Measurements from ENCODE around the gene TRAPPC5. TPM values are rescaled to one million over a fixed set of nuclear protein-coding genes. Genes with fewer than 3 reads are reported as not detected.

Gene TRAPPC5
- total RNA-seq, 1 experiment from 2014 or later, result 124 TPM

DNA sequence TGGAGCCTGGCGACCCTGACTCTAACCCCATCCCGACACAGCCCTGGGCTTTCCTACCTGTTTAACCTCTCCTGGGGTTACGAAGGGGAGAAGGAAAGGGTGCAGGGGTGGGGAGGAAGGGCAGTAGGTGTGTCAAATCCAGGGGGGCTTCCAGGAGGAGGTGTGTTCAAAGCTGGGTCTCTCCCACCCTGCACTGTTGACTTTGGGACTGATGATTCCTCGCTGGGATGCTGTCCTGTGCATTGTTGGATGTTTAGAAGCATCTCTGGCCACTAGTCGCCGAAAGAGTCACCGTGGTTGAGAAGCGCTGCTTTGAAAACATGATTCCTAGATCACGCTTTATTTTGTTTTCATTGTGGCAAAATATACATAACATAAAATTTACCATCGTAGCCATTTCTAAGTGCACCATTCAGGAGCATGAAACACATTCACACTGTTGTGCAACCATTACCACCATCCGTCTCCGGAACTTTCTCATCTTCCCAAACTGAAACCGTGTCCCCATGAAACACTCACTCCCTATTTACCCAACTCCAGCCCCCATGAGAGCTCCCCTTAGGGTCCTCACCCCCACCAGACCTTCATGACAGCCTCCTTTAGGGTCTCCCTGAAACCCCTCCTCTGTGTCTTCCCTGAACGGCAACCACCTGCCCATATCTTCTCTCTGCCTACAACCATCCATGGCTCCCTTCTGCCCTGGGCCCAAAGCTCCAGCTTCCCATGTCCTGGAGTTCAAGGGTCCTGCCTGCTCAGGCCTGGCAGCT lies 25.7 kb downstream of the TRAPPC5 start:
- TF ChIP-seq PRRX2 (CRISPR knock-in tag; IDR thresholded peaks at IDR 0.05) (no peak), NFE2L1 (CRISPR knock-in tag; IDR thresholded peaks at IDR 0.05) (no peak), NFYB (CRISPR knock-in tag; conservative IDR thresholded peaks at IDR 0.05; ENCODE audit: low read depth) (no peak), ATF6 (CRISPR knock-in tag; IDR thresholded peaks at IDR 0.05) (no peak)
- TF ChIP-seq, protein P1, sequence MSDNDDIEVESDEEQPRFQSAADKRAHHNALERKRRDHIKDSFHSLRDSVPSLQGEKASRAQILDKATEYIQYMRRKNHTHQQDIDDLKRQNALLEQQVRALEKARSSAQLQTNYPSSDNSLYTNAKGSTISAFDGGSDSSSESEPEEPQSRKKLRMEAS (CRISPR knock-in tag; IDR thresholded peaks at IDR 0.05), result no peak
- POLR2A ChIA-PET, result no interaction called here
- Mint-ChIP-seq H3K4me1 (no peaks in the 10 kb centered on the region), H3K4me3 (no peak overlapping the region), H3K27ac (no peak overlapping the region; the same call in 1 of the 2 replicates), H3K27me3 (ENCODE audit: low read depth) (no peaks in the 10 kb centered on the region; the same call in 1 of the 2 replicates), H3K36me3 (no peaks in the 10 kb centered on the region), H3K9me3 (no peaks in the 10 kb centered on the region)
- ATAC-seq, result no peak
- CTCF ChIA-PET, result interaction anchor here (0.7 kb wide), 1 partner anchor 138 kb away, joined by 3 read pairs; no protein-coding TSS in a partner anchor
- no peak for DNase-seq (ENCODE audit: low spot score)

- H3K27ac Mint-ChIP-seq, result no peak overlapping the region; the same call in 1 of the 2 replicates
- no peaks in the 10 kb centered on the region; the same call in 1 of the 2 replicates for H3K27me3 Mint-ChIP-seq (ENCODE audit: low read depth)
- H3K36me3 Mint-ChIP-seq, result no peaks in the 10 kb centered on the region
- H3K9me3 Mint-ChIP-seq, result no peaks in the 10 kb centered on the region
- H3K4me3 Mint-ChIP-seq, result no peak overlapping the region
- DNase-seq (ENCODE audit: low spot score) (no peak), ATAC-seq (no peak)
- H3K4me1 Mint-ChIP-seq, result no peaks in the 10 kb centered on the region
- CTCF ChIA-PET, result interaction anchor here (0.6 to 0.7 kb wide), 2 partner anchors 67 to 139 kb away, joined by 3 read pairs; no protein-coding TSS in a partner anchor
- POLR2A ChIA-PET, result no interaction called here
- TF ChIP-seq, protein P2, sequence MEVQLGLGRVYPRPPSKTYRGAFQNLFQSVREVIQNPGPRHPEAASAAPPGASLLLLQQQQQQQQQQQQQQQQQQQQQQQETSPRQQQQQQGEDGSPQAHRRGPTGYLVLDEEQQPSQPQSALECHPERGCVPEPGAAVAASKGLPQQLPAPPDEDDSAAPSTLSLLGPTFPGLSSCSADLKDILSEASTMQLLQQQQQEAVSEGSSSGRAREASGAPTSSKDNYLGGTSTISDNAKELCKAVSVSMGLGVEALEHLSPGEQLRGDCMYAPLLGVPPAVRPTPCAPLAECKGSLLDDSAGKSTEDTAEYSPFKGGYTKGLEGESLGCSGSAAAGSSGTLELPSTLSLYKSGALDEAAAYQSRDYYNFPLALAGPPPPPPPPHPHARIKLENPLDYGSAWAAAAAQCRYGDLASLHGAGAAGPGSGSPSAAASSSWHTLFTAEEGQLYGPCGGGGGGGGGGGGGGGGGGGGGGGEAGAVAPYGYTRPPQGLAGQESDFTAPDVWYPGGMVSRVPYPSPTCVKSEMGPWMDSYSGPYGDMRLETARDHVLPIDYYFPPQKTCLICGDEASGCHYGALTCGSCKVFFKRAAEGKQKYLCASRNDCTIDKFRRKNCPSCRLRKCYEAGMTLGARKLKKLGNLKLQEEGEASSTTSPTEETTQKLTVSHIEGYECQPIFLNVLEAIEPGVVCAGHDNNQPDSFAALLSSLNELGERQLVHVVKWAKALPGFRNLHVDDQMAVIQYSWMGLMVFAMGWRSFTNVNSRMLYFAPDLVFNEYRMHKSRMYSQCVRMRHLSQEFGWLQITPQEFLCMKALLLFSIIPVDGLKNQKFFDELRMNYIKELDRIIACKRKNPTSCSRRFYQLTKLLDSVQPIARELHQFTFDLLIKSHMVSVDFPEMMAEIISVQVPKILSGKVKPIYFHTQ (CRISPR knock-in tag; IDR thresholded peaks at IDR 0.05), result no peak
- TF ChIP-seq NR1H2 (CRISPR knock-in tag; IDR thresholded peaks at IDR 0.05) (no peak), NFYB (CRISPR knock-in tag; conservative IDR thresholded peaks at IDR 0.05; ENCODE audit: low read depth) (no peak), NR2C2 (CRISPR knock-in tag; IDR thresholded peaks at IDR 0.05) (no peak), ZNF425 (CRISPR knock-in tag; conservative IDR thresholded peaks at IDR 0.05) (no peak), TP53 (CRISPR knock-in tag; IDR thresholded peaks at IDR 0.05) (no peak), IRF2 (CRISPR knock-in tag; IDR thresholded peaks at IDR 0.05; ENCODE audit: borderline replicate concordance, low read depth) (no peak)
These were observed 26.4 kb downstream of the TRAPPC5 start for GRCh38 chr19:7706955-7707456.

DNA sequence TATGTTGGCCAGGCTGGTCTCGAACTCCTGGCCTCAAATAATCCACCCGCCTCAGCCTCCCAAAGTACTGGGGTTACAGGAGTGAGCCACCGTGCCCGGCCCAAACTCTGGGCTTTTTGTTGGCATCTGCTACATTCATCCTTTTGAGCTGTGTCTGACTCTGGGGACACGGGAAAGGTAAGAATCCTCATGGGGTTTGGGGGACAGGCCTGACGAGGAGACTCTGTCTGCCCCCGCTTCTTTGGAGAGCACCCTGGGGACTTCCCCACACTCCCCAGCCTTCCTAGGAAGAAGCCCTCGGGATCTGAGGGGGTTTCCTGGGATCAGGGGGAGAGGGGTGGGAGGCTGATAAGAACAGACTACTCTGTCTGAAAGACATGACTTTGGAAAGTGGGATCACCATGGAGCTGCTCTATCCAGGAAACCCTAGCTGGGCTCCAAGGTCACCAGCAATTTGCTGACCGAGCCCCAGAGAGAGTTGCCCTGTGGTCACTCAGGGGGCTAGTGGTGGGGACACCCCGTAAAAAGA lies 29.4 kb downstream of the TRAPPC5 start:
- CTCF ChIA-PET, result no interaction called here
- POLR2A ChIA-PET, result no interaction called here
- no peaks in the 10 kb centered on the region; the same call in 1 of the 2 replicates for H3K27me3 Mint-ChIP-seq (ENCODE audit: low read depth)
- TF ChIP-seq PRRX2 (CRISPR knock-in tag; IDR thresholded peaks at IDR 0.05) (no peak), SOX15 (CRISPR knock-in tag; IDR thresholded peaks at IDR 0.05) (no peak), NR3C1 (CRISPR knock-in tag; conservative IDR thresholded peaks at IDR 0.05; ENCODE audit: low read depth) (no peak), TP53 (CRISPR knock-in tag; IDR thresholded peaks at IDR 0.05) (no peak), ZBTB21 (CRISPR knock-in tag; IDR thresholded peaks at IDR 0.05; ENCODE audit: borderline replicate concordance) (no peak), ELF4 (CRISPR knock-in tag; IDR thresholded peaks at IDR 0.05; ENCODE audit: low read depth) (no peak), MYBL2 (CRISPR knock-in tag; IDR thresholded peaks at IDR 0.05) (no peak)
- TF ChIP-seq, protein P3, sequence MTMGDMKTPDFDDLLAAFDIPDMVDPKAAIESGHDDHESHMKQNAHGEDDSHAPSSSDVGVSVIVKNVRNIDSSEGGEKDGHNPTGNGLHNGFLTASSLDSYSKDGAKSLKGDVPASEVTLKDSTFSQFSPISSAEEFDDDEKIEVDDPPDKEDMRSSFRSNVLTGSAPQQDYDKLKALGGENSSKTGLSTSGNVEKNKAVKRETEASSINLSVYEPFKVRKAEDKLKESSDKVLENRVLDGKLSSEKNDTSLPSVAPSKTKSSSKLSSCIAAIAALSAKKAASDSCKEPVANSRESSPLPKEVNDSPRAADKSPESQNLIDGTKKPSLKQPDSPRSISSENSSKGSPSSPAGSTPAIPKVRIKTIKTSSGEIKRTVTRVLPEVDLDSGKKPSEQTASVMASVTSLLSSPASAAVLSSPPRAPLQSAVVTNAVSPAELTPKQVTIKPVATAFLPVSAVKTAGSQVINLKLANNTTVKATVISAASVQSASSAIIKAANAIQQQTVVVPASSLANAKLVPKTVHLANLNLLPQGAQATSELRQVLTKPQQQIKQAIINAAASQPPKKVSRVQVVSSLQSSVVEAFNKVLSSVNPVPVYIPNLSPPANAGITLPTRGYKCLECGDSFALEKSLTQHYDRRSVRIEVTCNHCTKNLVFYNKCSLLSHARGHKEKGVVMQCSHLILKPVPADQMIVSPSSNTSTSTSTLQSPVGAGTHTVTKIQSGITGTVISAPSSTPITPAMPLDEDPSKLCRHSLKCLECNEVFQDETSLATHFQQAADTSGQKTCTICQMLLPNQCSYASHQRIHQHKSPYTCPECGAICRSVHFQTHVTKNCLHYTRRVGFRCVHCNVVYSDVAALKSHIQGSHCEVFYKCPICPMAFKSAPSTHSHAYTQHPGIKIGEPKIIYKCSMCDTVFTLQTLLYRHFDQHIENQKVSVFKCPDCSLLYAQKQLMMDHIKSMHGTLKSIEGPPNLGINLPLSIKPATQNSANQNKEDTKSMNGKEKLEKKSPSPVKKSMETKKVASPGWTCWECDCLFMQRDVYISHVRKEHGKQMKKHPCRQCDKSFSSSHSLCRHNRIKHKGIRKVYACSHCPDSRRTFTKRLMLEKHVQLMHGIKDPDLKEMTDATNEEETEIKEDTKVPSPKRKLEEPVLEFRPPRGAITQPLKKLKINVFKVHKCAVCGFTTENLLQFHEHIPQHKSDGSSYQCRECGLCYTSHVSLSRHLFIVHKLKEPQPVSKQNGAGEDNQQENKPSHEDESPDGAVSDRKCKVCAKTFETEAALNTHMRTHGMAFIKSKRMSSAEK (CRISPR knock-in tag; IDR thresholded peaks at IDR 0.05; ENCODE audit: borderline replicate concordance), result no peak
- TF ChIP-seq, protein P4, sequence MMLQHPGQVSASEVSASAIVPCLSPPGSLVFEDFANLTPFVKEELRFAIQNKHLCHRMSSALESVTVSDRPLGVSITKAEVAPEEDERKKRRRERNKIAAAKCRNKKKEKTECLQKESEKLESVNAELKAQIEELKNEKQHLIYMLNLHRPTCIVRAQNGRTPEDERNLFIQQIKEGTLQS (CRISPR knock-in tag; conservative IDR thresholded peaks at IDR 0.05), result no peak

More for the DNA sequence above, 29.4 kb downstream of the TRAPPC5 start:
- Mint-ChIP-seq H3K4me3 (no peak overlapping the region), H3K27ac (no peak overlapping the region), H3K4me1 (no peaks in the 10 kb centered on the region), H3K9me3 (no peaks in the 10 kb centered on the region), H3K36me3 (no peaks in the 10 kb centered on the region)
- no peak for ATAC-seq
- no peak for DNase-seq (ENCODE audit: low spot score)
